Activated effector memory CD4-positive, alpha-beta T cell treated with Interleukin-2 at 50 U/mL for 16 hours (primary cell): Measurements from ENCODE around the gene SIGLEC9.

ENCODE experiments used
- DNase-seq: peaks from one replicate; pipeline ENCODE4 v3.0.0-alpha.2; 2020

The SIGLEC9 gene

GRCh38 chr19:51097796-51098195, 26.9 kb upstream of the SIGLEC9 start:
- DNase-seq: no peak

GRCh38 chr19:51098365-51099046, 26.2 kb upstream of the SIGLEC9 start:
- DNase-seq: peak; percentile 18

- DNase-seq: no peak
Measured at GRCh38 chr19:51099047-51099382, 25.7 kb upstream of the SIGLEC9 start.

GRCh38 chr19:51100601-51101000, 24.1 kb upstream of the SIGLEC9 start:
- no peak for DNase-seq

DNA sequence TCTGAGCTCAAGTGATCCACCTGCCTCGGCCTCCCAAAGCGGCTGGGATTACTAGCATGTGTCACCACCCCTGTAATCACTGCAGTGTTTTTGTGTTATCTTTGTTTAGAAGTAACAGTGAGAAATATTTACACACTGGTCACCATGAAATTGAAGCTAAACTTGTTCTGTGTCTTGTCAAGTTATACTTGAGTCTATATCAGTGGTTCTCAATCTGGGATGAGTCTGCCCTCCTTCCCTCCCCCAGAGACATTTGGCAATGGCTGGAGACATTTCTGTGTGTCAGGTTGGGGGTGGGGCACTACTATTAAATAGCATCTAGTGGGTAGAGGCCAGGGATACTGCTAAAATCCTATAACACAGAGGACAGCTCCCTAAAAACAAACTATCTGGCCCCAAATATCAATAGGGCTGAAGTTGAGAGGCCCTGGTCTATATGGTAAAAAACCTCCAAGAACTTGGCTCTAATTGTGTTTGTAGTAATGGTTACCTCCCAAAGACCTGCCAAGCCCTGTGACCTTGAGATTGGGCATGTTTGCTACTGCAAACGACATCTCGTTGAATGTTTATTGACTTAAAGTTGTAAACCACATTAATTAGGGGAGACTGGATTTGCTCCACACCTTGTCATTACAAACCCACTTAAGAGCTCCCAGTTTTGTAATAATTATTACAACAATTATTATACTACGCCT, 23.4 kb upstream of the SIGLEC9 start:
- DNase-seq: no peak

DNA sequence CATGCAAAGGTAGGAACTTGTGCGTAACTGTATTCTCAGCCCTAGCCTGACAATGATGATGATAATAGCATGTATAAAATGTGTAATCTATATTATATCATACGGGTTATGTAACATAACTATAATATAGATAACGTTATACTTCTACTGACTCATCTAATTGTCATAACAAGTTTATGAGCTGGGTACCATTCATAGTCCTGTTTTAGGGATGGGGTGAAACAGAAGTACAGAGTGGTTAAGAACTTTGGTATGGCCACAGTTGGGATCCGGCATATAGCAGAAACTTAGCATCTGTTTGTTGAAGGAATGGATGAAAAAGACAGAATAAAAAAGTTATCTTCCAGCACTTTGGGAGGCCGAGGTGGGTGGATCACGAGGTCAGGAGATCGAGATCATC, 21.7 kb upstream of the SIGLEC9 start:
- no peak for DNase-seq

DNA sequence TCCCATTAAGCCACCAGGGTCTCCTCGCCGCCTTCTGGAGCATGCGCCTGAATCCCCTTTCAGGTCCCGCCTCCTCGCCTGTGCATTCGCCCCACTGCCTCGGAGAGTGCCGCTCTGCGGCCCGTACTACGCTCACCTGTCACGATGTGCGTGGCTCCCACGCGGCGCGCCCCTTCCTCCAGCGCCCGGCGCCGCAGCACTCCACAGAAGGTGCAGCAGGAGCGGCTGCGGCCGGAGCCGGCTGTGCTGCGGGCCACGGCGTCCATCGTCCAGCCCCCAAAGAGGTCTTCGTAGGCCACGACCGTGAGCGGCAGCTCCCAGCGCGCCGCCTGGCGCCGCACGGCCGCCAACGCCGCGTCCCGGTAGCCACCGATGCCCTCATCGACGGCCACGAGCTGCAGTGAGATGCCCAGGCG, 20.8 kb upstream of the SIGLEC9 start:
- no peak for DNase-seq

DNA sequence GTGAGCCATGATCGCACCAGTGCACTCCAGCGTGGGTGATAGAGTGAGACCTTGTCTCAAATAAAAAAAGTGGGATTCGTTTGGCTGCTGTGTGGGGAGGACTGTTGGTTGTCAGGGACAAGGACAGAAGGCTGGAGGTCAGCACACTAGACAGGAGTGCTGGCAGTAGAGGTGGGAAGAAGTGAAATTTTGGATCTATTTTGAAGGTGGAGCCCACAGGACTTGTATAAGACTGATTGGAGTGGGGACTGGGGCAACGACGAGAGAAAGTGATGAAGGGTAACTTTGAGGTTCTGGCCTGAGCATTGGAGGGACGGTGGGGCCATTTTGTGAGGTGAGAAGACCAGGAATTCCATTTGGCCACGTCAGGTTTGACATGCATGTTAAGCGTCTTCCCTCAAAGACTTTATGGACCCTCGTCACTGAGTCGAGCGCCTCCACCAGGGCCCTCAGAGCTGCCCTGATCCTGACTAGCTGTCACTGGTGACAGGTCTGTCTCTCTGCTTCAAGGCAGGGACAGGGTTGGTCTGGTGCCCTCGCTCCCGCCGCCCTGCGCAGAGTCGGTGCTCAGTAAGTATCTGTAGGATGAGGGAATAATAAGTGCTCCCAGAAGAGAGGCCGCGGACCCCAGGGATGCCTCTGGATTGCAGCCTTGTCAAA, 17.2 kb upstream of the SIGLEC9 start:
- DNase-seq: no peak

GRCh38 chr19:51108066-51108804, 16.5 kb upstream of the SIGLEC9 start, which contains the start of gene CTU1:
TSS of gene CTU1 (minus strand) at chr19:51108409. CDS start at chr19:51104569, 3,840 bp downstream.
- DNase-seq: peak; percentile 98

- no peak for DNase-seq
Measured at GRCh38 chr19:51108805-51109146, 15.9 kb upstream of the SIGLEC9 start.

- DNase-seq: no peak
Measured at GRCh38 chr19:51110666-51110971, 14.1 kb upstream of the SIGLEC9 start.

DNA sequence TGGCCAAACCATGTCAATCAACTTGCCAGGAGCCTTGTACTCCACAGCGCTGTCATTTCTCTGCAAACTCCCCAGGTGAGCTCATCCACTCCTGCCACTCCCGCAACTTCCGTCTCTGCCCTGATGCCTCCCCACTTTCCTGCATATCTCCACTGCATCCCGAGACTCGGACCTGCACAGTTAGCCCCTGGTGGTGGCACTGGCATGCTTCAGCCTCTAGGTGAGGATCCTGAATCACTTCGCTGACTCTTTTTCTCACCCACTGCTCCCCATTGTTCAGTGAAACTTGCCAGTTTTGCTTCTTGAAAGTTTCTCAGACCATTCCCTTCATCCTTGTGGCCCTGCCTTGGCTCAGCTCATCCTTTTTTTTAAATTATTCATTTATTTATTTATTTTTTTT, 13.1 kb upstream of the SIGLEC9 start:
- DNase-seq: no peak

DNA sequence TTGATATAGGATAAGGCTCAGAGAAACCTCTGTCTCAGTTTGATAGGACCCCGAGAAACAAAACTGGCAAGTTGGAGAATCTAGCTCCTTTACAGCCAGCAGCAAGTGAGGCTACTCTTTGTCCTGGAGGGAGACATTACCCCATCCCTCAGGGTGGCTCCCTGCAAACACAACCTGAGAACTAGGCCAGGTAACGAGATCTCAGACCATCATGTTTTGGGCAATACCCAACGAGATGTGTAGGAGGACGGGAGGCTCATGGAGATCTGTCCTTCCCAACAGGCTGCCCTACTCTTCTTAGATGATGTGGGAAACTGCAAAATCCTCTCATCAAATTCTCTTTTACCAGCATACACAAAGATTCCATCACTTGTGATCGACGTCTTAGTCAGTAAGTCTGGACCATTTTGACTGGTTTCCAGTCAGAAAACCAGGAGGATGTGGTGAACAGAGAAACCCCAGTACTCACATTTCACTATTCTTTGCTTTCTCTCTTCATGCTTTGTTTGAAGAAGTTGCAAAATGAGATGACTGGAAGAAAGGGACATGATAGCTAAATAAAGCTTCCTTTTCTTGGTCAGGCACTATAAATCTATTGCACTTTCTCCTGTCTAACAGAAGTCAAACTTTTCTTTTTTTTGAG, 10.5 kb upstream of the SIGLEC9 start:
- DNase-seq: no peak

- peak; percentile 35 for DNase-seq
Measured at GRCh38 chr19:51116736-51117286, 7.9 kb upstream of the SIGLEC9 start.

GRCh38 chr19:51119101-51119500, 5.6 kb upstream of the SIGLEC9 start:
- DNase-seq: no peak

DNA sequence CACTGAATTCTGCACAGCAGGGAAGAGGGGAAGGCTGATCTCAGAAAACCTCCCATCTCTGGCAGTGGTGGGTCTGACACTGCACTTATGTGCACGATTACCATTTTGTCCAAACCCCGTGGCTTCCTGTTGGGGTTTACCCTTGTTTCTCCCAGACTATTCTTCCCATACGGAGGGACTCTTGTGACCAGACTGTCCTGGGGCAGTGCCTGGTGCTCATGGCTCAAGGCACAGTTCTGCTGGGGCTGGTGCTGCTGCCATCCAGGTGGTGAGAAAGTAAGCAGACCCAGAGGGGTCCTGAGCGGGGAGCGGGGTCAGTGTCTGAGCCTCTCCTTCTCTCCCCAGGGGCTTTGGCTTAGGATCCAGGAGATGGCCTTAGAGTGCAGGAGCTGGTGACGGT, 5.1 kb upstream of the SIGLEC9 start:
- no peak for DNase-seq

DNA sequence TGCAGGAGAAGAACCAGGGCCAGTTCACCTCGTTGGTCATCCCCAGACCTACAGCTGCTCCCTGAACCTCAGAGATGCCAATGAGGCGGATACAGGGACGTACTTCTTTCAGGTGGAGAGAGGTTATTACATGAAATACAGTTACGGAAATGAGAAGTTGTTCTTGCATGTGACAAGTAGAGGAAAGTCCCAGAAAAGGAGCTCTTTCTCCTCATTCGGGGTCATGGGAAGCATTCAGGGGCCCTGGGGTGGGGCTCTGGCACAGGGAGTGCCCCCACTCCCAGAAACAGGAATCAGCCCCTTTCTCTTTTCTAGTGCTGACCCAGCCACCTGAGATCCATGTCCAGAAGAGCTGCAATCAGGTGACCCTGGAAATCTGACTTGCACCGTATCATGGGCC, 4.5 kb upstream of the SIGLEC9 start:
- DNase-seq: no peak

GRCh38 chr19:51121257-51121656, 3.4 kb upstream of the SIGLEC9 start:
- DNase-seq: no peak

DNA sequence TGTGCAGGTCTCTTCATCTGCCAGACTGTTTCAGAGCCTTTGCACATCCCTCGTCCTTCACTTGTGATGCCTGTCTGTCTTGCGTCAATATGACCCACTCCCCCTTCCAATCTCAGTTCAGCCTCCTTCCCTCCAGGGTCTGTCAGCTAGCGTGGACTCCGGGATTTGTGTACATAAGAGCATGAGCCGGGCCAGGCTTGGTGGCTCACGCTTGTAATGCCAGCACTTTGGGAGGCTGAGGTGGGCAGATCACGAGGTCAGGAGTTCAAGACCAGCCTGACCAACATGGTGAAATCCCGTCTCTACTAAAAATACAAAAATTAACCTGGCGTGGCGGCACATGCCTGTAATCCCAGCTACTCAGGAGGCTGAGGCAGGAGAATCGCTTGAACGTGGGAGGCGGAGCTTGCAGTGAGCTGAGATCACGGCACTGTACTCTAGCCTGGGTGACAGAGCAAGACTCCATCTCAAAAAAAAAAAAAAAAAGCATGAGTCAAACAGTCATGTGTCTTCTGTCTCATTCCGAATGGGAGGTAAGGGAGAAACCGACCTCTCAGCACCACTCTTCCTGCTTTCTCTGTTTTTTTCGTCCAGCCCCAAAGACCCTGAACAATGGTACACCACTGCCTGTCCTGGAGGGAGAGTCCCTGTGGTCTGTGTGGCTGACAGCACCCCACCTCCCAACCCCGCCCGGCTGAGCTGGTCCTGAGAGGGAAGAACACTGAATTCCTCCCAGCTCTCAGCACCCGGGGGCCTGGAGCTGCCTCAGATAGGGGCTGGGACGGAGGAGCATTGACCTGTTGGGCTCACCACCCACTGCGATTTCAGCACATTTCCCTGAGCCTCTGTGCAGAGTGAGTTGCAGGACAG, 2.4 kb upstream of the SIGLEC9 start:
- no peak for DNase-seq

DNA sequence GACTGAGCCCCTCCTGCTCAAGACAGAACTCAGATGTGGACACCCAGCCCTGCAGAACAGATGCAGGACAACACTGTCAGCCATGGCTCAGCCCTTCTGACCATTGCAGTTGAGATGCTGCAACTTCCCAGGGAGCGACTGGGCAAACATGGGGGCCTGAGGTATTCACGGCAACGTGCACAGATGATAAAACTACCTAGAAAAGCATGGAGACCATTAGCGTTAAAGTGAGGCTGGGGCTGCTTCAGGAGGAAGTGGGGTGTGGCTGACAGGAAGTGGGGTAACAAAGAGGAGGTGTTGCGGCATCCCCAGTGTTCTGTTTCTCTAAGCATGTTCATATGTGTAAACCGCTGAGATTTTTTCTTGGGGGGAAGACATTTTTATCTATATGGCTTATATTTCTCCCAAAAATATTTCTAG, 1.3 kb upstream of the SIGLEC9 start:
- peak; percentile 50 for DNase-seq

- no peak for DNase-seq
Measured at GRCh38 chr19:51123802-51124201, 904 bp upstream of the SIGLEC9 start.

DNA sequence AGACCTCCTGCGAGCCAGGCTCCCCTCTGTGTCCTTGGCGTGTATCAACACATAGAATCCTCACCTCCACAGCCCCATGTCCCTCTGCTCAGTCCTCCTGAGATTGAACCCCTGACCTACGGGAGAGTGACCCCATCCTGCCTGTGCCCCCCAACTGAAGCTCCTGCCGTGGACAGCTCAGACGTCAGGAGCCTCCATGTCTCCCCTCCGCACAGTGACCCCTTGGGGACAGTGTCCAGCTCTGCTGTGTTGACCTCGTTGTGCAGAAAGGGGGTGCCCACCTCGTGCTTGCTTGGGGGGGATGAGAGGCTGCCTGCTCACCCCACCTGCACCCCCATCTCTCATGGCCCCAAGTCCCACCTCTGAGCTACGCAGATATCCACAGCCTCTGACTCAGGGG, 490 bp upstream of the SIGLEC9 start:
- no peak for DNase-seq
